Nephron progenitor cell (in vitro differentiated cells): ENCODE results near the gene SYNDIG1.

Source experiments
- DNase-seq: peaks from one replicate; pipeline ENCODE4 v3.0.0; 2021
- H3K27ac Mint-ChIP-seq: 2 replicates; pipeline ENCODE4 v1.8.0; 2021; ENCODE audit warnings: mild to moderate bottlenecking, moderate library complexity, mixed read lengths
- H3K27me3 Mint-ChIP-seq: 2 replicates; pipeline ENCODE4 v1.8.0; 2021; ENCODE audit warnings: mild to moderate bottlenecking, low read depth, mixed read lengths; ENCODE audit not compliant: poor library complexity
- H3K36me3 Mint-ChIP-seq: 2 replicates; pipeline ENCODE4 v1.8.0; 2021; ENCODE audit warnings: low read depth, mixed read lengths
- H3K4me1 Mint-ChIP-seq: 2 replicates; pipeline ENCODE4 v1.8.0; 2021; ENCODE audit warnings: mixed read lengths
- H3K4me3 Mint-ChIP-seq: 2 replicates; pipeline ENCODE4 v1.8.0; 2021; ENCODE audit warnings: mild to moderate bottlenecking, moderate library complexity, mixed read lengths
- H3K9me3 Mint-ChIP-seq: 2 replicates; pipeline ENCODE4 v1.8.0; 2021; ENCODE audit warnings: mild to moderate bottlenecking, moderate library complexity, mixed read lengths
- TF ChIP-seq, protein P1 (sequence below): fragments of 200-600 bp; sonication (generic); IDR thresholded peaks from 2 replicates; pipeline ENCODE4 v1.5.0; 2021; ENCODE audit warnings: antibody characterized with exemption

SYNDIG1 gene

GRCh38 chr20:24694727-24695528, 225.5 kb downstream of the SYNDIG1 start:
- no peaks in the 10 kb centered on the region for H3K36me3 Mint-ChIP-seq
- no peak for DNase-seq
- peaks cover 23% of the 10 kb centered on the region for H3K27me3 Mint-ChIP-seq
- peaks cover under 1% of the 10 kb centered on the region for H3K9me3 Mint-ChIP-seq
- H3K27ac Mint-ChIP-seq: peak overlapping the region; percentile 41
- peaks cover 11% of the 10 kb centered on the region for H3K4me1 Mint-ChIP-seq
- TF ChIP-seq, protein P1, sequence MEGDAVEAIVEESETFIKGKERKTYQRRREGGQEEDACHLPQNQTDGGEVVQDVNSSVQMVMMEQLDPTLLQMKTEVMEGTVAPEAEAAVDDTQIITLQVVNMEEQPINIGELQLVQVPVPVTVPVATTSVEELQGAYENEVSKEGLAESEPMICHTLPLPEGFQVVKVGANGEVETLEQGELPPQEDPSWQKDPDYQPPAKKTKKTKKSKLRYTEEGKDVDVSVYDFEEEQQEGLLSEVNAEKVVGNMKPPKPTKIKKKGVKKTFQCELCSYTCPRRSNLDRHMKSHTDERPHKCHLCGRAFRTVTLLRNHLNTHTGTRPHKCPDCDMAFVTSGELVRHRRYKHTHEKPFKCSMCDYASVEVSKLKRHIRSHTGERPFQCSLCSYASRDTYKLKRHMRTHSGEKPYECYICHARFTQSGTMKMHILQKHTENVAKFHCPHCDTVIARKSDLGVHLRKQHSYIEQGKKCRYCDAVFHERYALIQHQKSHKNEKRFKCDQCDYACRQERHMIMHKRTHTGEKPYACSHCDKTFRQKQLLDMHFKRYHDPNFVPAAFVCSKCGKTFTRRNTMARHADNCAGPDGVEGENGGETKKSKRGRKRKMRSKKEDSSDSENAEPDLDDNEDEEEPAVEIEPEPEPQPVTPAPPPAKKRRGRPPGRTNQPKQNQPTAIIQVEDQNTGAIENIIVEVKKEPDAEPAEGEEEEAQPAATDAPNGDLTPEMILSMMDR: no peak
- H3K4me3 Mint-ChIP-seq: no peak overlapping the region

GRCh38 chr20:24695529-24696225, 226.2 kb downstream of the SYNDIG1 start:
- no peaks in the 10 kb centered on the region for H3K36me3 Mint-ChIP-seq
- H3K4me1 Mint-ChIP-seq: peaks cover 11% of the 10 kb centered on the region

GRCh38 chr20:24696396-24696795, 227.0 kb downstream of the SYNDIG1 start:
- DNase-seq: no peak
- Mint-ChIP-seq H3K4me1 (peaks cover 11% of the 10 kb centered on the region), H3K9me3 (no peaks in the 10 kb centered on the region), H3K27me3 (peaks cover 23% of the 10 kb centered on the region), H3K36me3 (no peaks in the 10 kb centered on the region), H3K4me3 (no peak overlapping the region), H3K27ac (no peak overlapping the region)
- TF ChIP-seq, protein P1: no peak

More at GRCh38 chr20:24695529-24696225, 226.2 kb downstream of the SYNDIG1 start:
- Mint-ChIP-seq H3K27me3 (peaks cover 23% of the 10 kb centered on the region), H3K27ac (no peak overlapping the region), H3K9me3 (no peaks in the 10 kb centered on the region), H3K4me3 (no peak overlapping the region)
- no peak for DNase-seq
- TF ChIP-seq, protein P1: no peak

GRCh38 chr20:24697411-24697810, 228.0 kb downstream of the SYNDIG1 start:
- TF ChIP-seq, protein P1: no peak
- Mint-ChIP-seq H3K27me3 (peaks cover 18% of the 10 kb centered on the region), H3K9me3 (no peaks in the 10 kb centered on the region), H3K36me3 (no peaks in the 10 kb centered on the region), H3K4me3 (no peak overlapping the region), H3K27ac (no peak overlapping the region), H3K4me1 (peaks cover 11% of the 10 kb centered on the region)
- no peak for DNase-seq

GRCh38 chr20:24698189-24698588, 228.8 kb downstream of the SYNDIG1 start:
- Mint-ChIP-seq H3K9me3 (no peaks in the 10 kb centered on the region), H3K27ac (no peak overlapping the region), H3K4me3 (no peak overlapping the region), H3K36me3 (no peaks in the 10 kb centered on the region), H3K4me1 (peaks cover 11% of the 10 kb centered on the region), H3K27me3 (peaks cover 17% of the 10 kb centered on the region)
- TF ChIP-seq, protein P1: no peak
- DNase-seq: no peak
